GM10248 (cell line): ENCODE data around the gene SELENOP.

ENCODE experiments used
- CTCF ChIA-PET: fragments of 300-600 bp; sonication (Branson Sonifier 250); formaldehyde crosslinking; extraction: SDS; loops from one replicate; lab custom pipeline; 2021; ENCODE audit warnings: antibody characterized with exemption; lab: Yijun Ruan, JAX
- POLR2A ChIA-PET: fragments of 350-650 bp; sonication (Branson Sonifier 250); formaldehyde crosslinking; extraction: SDS; loops from one replicate; lab custom pipeline; 2020; ENCODE audit warnings: antibody characterized with exemption; lab: Yijun Ruan, JAX
- DNase-seq: peaks from one replicate; pipeline ENCODE4 v3.0.0; 2012; ENCODE audit errors: extremely low spot score
- TF ChIP-seq, protein P1 (sequence below): IDR thresholded peaks from 2 replicates; pipeline ENCODE4 v1.5.1; 2012; ENCODE audit warnings: mild to moderate bottlenecking, low read depth; ENCODE audit errors: extremely low read depth, missing control alignments, control extremely low read depth

Gene SELENOP

DNA sequence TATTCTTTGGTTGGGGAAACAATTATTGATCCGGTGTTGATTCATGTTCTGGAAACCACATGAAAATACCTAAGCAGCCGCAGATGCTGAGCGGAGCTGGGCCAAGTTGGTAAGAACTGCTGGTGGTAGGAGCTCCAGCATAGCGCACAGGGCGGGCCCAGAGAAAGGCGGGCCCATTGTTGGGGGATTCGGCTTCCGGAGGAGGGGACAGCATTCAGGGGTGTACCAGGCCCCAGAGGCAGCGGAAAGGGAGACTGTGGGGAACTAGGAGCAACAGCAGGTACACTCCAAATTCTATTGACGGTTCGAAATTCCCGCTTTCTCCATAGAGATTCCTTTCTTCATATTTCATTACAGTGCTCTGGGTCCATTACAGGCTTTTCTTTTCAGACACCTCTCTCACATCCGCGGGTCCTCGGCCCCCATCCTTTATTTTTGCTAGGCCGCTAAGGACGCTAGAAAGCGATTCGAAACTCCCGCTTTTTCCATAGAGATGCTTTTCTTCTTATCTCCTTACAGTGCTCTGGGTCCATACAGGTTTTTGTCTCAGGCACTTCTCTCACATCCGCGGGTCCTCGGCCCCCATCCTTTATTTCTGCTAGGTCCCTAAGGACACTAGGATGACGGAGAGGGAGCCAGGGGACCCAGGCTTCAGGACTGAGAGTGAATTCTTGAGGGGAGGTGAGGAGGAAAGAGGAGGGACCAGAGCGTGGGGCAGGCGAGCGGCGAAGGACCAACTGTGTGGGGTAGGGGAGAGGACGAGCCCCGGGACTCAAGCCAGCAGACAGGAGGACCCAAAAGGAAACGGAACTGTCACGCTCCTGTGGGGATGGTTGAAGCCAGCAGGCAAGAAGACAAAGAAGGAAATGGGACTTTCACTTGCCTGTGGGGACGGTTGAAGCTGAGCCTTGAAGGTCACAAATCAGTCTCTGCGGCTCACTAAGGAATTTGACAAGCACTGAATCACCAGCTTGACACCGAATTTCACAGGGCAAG is 54.8 kb downstream of the SELENOP start, which contains the start of gene CCDC152:
Gene CCDC152, plus strand, starts transcription at position 213 of the 996 bp plus-strand sequence. CDS start 2,304 bp downstream, outside the sequence.
- TF ChIP-seq, protein P1, sequence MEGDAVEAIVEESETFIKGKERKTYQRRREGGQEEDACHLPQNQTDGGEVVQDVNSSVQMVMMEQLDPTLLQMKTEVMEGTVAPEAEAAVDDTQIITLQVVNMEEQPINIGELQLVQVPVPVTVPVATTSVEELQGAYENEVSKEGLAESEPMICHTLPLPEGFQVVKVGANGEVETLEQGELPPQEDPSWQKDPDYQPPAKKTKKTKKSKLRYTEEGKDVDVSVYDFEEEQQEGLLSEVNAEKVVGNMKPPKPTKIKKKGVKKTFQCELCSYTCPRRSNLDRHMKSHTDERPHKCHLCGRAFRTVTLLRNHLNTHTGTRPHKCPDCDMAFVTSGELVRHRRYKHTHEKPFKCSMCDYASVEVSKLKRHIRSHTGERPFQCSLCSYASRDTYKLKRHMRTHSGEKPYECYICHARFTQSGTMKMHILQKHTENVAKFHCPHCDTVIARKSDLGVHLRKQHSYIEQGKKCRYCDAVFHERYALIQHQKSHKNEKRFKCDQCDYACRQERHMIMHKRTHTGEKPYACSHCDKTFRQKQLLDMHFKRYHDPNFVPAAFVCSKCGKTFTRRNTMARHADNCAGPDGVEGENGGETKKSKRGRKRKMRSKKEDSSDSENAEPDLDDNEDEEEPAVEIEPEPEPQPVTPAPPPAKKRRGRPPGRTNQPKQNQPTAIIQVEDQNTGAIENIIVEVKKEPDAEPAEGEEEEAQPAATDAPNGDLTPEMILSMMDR: no peak
- ChIA-PET CTCF (interaction anchor here (1.7 kb wide), 1 partner anchor 11 kb away, joined by 7 read pairs; no protein-coding TSS in a partner anchor), POLR2A (no interaction called here)
- DNase-seq: peak; percentile 41

- ChIA-PET POLR2A (no interaction called here), CTCF (interaction anchor here (0.7 to 1.7 kb wide), 4 partner anchors 8 to 19 kb away, joined by 3 to 5 read pairs (median 4); no protein-coding TSS in a partner anchor)
- DNase-seq: no peak
- TF ChIP-seq, protein P1: no peak
These were observed 58.6 kb downstream of the SELENOP start for GRCh38 chr5:42753099-42753498.

GRCh38 chr5:42751044-42751443 is 60.6 kb downstream of the SELENOP start:
- TF ChIP-seq, protein P1: no peak
- POLR2A ChIA-PET: no interaction called here
- no peak for DNase-seq
- CTCF ChIA-PET: interaction anchor here (0.8 to 2.0 kb wide), 5 partner anchors 14 to 29 kb away, joined by 3 to 7 read pairs (median 3); no protein-coding TSS in a partner anchor

DNA sequence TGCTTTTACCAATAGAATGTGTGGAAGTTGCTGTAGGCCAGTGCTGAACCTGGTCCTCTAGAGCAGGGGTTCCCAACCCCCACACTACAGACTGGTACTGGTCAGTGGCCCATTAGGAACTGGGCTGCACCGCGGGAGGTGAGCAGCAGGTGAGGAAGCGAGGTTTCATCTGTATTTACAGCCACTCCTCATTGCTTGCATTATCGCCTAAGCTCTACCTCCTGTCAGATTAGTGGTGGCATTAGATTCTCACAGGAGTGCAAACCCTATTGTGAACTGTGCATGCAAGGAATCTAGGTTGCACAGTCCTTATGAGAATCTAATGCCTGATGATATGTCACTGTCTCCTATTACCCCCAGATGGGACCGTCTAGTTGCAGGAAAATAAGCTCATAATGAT is 61.2 kb downstream of the SELENOP start:
- no peak for DNase-seq
- CTCF ChIA-PET: interaction anchor here (0.8 to 2.0 kb wide), 3 partner anchors 14 to 28 kb away, joined by 3 to 7 read pairs (median 5); no protein-coding TSS in a partner anchor
- POLR2A ChIA-PET: no interaction called here
- TF ChIP-seq, protein P1: no peak
